Stimulated activated memory B cell treated with anti-CD40 and anti-IgM and Interleukin-4, amounts not matched to agents 10 μg/mL and 1 μg/mL and 100 μg/mL, for 72 hours (primary cell): ENCODE results near the gene FBXL17.

ENCODE experiments used
- ATAC-seq: fragments of 150-1000 bp; cut with Tn5 transposase; 2 replicates; pipeline ENCODE4 v1.10.0; 2021
- H3K27ac Mint-ChIP-seq: one replicate; pipeline ENCODE4 v1.8.0; 2022; ENCODE audit warnings: mild to moderate bottlenecking, mixed read lengths
- H3K27me3 Mint-ChIP-seq: one replicate; pipeline ENCODE4 v1.8.0; 2022; ENCODE audit warnings: mixed read lengths
- H3K36me3 Mint-ChIP-seq: one replicate; pipeline ENCODE4 v1.8.0; 2022; ENCODE audit warnings: mixed read lengths
- H3K4me1 Mint-ChIP-seq: one replicate; pipeline ENCODE4 v1.8.0; 2022; ENCODE audit warnings: mixed read lengths
- H3K4me3 Mint-ChIP-seq: one replicate; pipeline ENCODE4 v1.8.0; 2022; ENCODE audit warnings: mild to moderate bottlenecking, moderate library complexity, mixed read lengths
- H3K9me3 Mint-ChIP-seq: one replicate; pipeline ENCODE4 v1.8.0; 2022; ENCODE audit warnings: mixed read lengths

FBXL17 gene

GRCh38 chr5:107954254-107954653 is 427.6 kb downstream of the FBXL17 start:
- H3K36me3 Mint-ChIP-seq: peaks cover 8% of the 10 kb centered on the region
- no peaks in the 10 kb centered on the region for H3K9me3 Mint-ChIP-seq
- H3K4me3 Mint-ChIP-seq: no peak overlapping the region
- ATAC-seq: no peak
- no peaks in the 10 kb centered on the region for H3K27me3 Mint-ChIP-seq
- H3K4me1 Mint-ChIP-seq: no peaks in the 10 kb centered on the region
- H3K27ac Mint-ChIP-seq: no peak overlapping the region

GRCh38 chr5:107952450-107952849 is 429.4 kb downstream of the FBXL17 start:
- Mint-ChIP-seq H3K27me3 (no peaks in the 10 kb centered on the region), H3K36me3 (peaks cover 12% of the 10 kb centered on the region), H3K4me3 (no peak overlapping the region), H3K27ac (no peak overlapping the region), H3K9me3 (no peaks in the 10 kb centered on the region), H3K4me1 (no peaks in the 10 kb centered on the region)
- no peak for ATAC-seq

GRCh38 chr5:107951309-107951708 is 430.6 kb downstream of the FBXL17 start:
- H3K9me3 Mint-ChIP-seq: no peaks in the 10 kb centered on the region
- no peak overlapping the region for H3K27ac Mint-ChIP-seq
- H3K36me3 Mint-ChIP-seq: peaks cover 12% of the 10 kb centered on the region
- no peaks in the 10 kb centered on the region for H3K4me1 Mint-ChIP-seq
- ATAC-seq: no peak
- no peak overlapping the region for H3K4me3 Mint-ChIP-seq
- H3K27me3 Mint-ChIP-seq: no peaks in the 10 kb centered on the region

- Mint-ChIP-seq H3K27ac (no peak overlapping the region), H3K27me3 (no peaks in the 10 kb centered on the region), H3K4me1 (no peaks in the 10 kb centered on the region), H3K36me3 (peaks cover 12% of the 10 kb centered on the region), H3K4me3 (no peak overlapping the region), H3K9me3 (no peaks in the 10 kb centered on the region)
- no peak for ATAC-seq
Measured at GRCh38 chr5:107950776-107951175, 431.1 kb downstream of the FBXL17 start.

- Mint-ChIP-seq H3K27me3 (no peaks in the 10 kb centered on the region), H3K4me3 (no peak overlapping the region), H3K27ac (no peak overlapping the region), H3K9me3 (no peaks in the 10 kb centered on the region), H3K4me1 (no peaks in the 10 kb centered on the region), H3K36me3 (peaks cover 17% of the 10 kb centered on the region)
- ATAC-seq: no peak
Measured at GRCh38 chr5:107949688-107950341, 432.1 kb downstream of the FBXL17 start.

GRCh38 chr5:107948377-107948776 is 433.5 kb downstream of the FBXL17 start:
- Mint-ChIP-seq H3K9me3 (no peaks in the 10 kb centered on the region), H3K36me3 (peaks cover 13% of the 10 kb centered on the region), H3K4me3 (no peak overlapping the region), H3K4me1 (no peaks in the 10 kb centered on the region), H3K27ac (no peak overlapping the region), H3K27me3 (no peaks in the 10 kb centered on the region)
- no peak for ATAC-seq

GRCh38 chr5:107945061-107945460 is 436.8 kb downstream of the FBXL17 start:
- no peaks in the 10 kb centered on the region for H3K27me3 Mint-ChIP-seq
- no peak overlapping the region for H3K27ac Mint-ChIP-seq
- H3K9me3 Mint-ChIP-seq: no peaks in the 10 kb centered on the region
- no peak overlapping the region for H3K4me3 Mint-ChIP-seq
- no peak for ATAC-seq
- H3K36me3 Mint-ChIP-seq: peaks cover 11% of the 10 kb centered on the region
- H3K4me1 Mint-ChIP-seq: no peaks in the 10 kb centered on the region

GRCh38 chr5:107943923-107944322 is 438.0 kb downstream of the FBXL17 start:
- Mint-ChIP-seq H3K36me3 (peaks cover 11% of the 10 kb centered on the region), H3K9me3 (no peaks in the 10 kb centered on the region), H3K4me1 (no peaks in the 10 kb centered on the region), H3K27me3 (no peaks in the 10 kb centered on the region), H3K4me3 (no peak overlapping the region), H3K27ac (no peak overlapping the region)
- no peak for ATAC-seq

GRCh38 chr5:107941036-107941435 is 440.9 kb downstream of the FBXL17 start:
- peaks cover 19% of the 10 kb centered on the region for H3K36me3 Mint-ChIP-seq
- no peaks in the 10 kb centered on the region for H3K9me3 Mint-ChIP-seq
- H3K27ac Mint-ChIP-seq: no peak overlapping the region
- H3K27me3 Mint-ChIP-seq: no peaks in the 10 kb centered on the region
- no peak overlapping the region for H3K4me3 Mint-ChIP-seq
- H3K4me1 Mint-ChIP-seq: no peaks in the 10 kb centered on the region
- no peak for ATAC-seq

- H3K4me1 Mint-ChIP-seq: no peaks in the 10 kb centered on the region
- H3K27ac Mint-ChIP-seq: no peak overlapping the region
- H3K36me3 Mint-ChIP-seq: peaks cover 16% of the 10 kb centered on the region
Measured at GRCh38 chr5:107937651-107938355, 444.1 kb downstream of the FBXL17 start.

GRCh38 chr5:107937204-107937603 is 444.7 kb downstream of the FBXL17 start:
- ATAC-seq: no peak
- H3K27ac Mint-ChIP-seq: no peak overlapping the region
- H3K27me3 Mint-ChIP-seq: no peaks in the 10 kb centered on the region
- H3K4me1 Mint-ChIP-seq: no peaks in the 10 kb centered on the region
- no peak overlapping the region for H3K4me3 Mint-ChIP-seq
- H3K9me3 Mint-ChIP-seq: no peaks in the 10 kb centered on the region
- H3K36me3 Mint-ChIP-seq: peaks cover 19% of the 10 kb centered on the region

More at GRCh38 chr5:107937651-107938355, 444.1 kb downstream of the FBXL17 start:
- Mint-ChIP-seq H3K27me3 (no peaks in the 10 kb centered on the region), H3K9me3 (no peaks in the 10 kb centered on the region), H3K4me3 (no peak overlapping the region)
- no peak for ATAC-seq

- H3K27me3 Mint-ChIP-seq: no peaks in the 10 kb centered on the region
- no peak overlapping the region for H3K4me3 Mint-ChIP-seq
- ATAC-seq: no peak
- H3K4me1 Mint-ChIP-seq: no peaks in the 10 kb centered on the region
- H3K9me3 Mint-ChIP-seq: no peaks in the 10 kb centered on the region
- H3K27ac Mint-ChIP-seq: no peak overlapping the region
- peaks cover 19% of the 10 kb centered on the region for H3K36me3 Mint-ChIP-seq
Measured at GRCh38 chr5:107936515-107936914, 445.4 kb downstream of the FBXL17 start.

- H3K4me3 Mint-ChIP-seq: no peak overlapping the region
- peaks cover 19% of the 10 kb centered on the region for H3K36me3 Mint-ChIP-seq
Measured at GRCh38 chr5:107935645-107936044, 446.3 kb downstream of the FBXL17 start.

GRCh38 chr5:107933326-107933725 is 448.6 kb downstream of the FBXL17 start:
- Mint-ChIP-seq H3K4me1 (no peaks in the 10 kb centered on the region), H3K27me3 (no peaks in the 10 kb centered on the region), H3K9me3 (no peaks in the 10 kb centered on the region), H3K36me3 (peaks cover 14% of the 10 kb centered on the region), H3K4me3 (no peak overlapping the region), H3K27ac (no peak overlapping the region)
- ATAC-seq: no peak

More at GRCh38 chr5:107935645-107936044, 446.3 kb downstream of the FBXL17 start:
- H3K27ac Mint-ChIP-seq: no peak overlapping the region
- no peak for ATAC-seq
- H3K27me3 Mint-ChIP-seq: no peaks in the 10 kb centered on the region
- H3K9me3 Mint-ChIP-seq: no peaks in the 10 kb centered on the region
- H3K4me1 Mint-ChIP-seq: no peaks in the 10 kb centered on the region

- H3K27me3 Mint-ChIP-seq: no peaks in the 10 kb centered on the region
- peaks cover 6% of the 10 kb centered on the region for H3K36me3 Mint-ChIP-seq
- H3K27ac Mint-ChIP-seq: no peak overlapping the region
- no peak overlapping the region for H3K4me3 Mint-ChIP-seq
- ATAC-seq: no peak
- no peaks in the 10 kb centered on the region for H3K9me3 Mint-ChIP-seq
- H3K4me1 Mint-ChIP-seq: no peaks in the 10 kb centered on the region
Measured at GRCh38 chr5:107930891-107931290, 451.0 kb downstream of the FBXL17 start.

GRCh38 chr5:107930092-107930491 is 451.8 kb downstream of the FBXL17 start:
- no peak for ATAC-seq
- Mint-ChIP-seq H3K4me3 (no peak overlapping the region), H3K27me3 (no peaks in the 10 kb centered on the region), H3K36me3 (peaks cover 6% of the 10 kb centered on the region), H3K4me1 (no peaks in the 10 kb centered on the region), H3K27ac (no peak overlapping the region), H3K9me3 (no peaks in the 10 kb centered on the region)
